HepG2 (cell line): ENCODE results near the gene APOC1. TPM values are rescaled to one million over a fixed set of nuclear protein-coding genes. Genes with fewer than 3 reads are reported as not detected.

Experiments
- CHCHD3 ChIP-seq: sonication (generic); formaldehyde crosslinking; IDR thresholded peaks from 2 replicates; pipeline ENCODE4 v1.8.0; 2022; ENCODE audit warnings: mild to moderate bottlenecking, missing genetic modification reagents, moderate library complexity
- FOXJ3 ChIP-seq: sonication (generic); formaldehyde crosslinking; IDR thresholded peaks from 2 replicates; pipeline ENCODE4 v1.4.0; 2020; ENCODE audit warnings: missing genetic modification reagents, mild to moderate bottlenecking, borderline replicate concordance
- HNRNPLL ChIP-seq: fragments of 200-400 bp; formaldehyde crosslinking; IDR thresholded peaks from 2 replicates; pipeline ENCODE4 v1.6.1; 2017; ENCODE audit warnings: mild to moderate bottlenecking, low read depth, low read length; ENCODE audit not compliant: poor library complexity, severe bottlenecking
- IRF2 ChIP-seq: IDR thresholded peaks from 2 replicates; pipeline ENCODE4 v1.6.1; 2018; ENCODE audit warnings: missing genetic modification reagents, missing compliant biosample characterization
- NBN ChIP-seq: fragments of 450-650 bp; conservative IDR thresholded peaks from 2 replicates; pipeline ENCODE4 v1.6.1; 2017
- NR2F2 ChIP-seq: IDR thresholded peaks from 2 replicates; pipeline ENCODE4 v1.6.1; 2012; ENCODE audit warnings: low read depth, inconsistent platforms, borderline replicate concordance
- PAF1 ChIP-seq: IDR thresholded peaks from 2 replicates; pipeline ENCODE4 v1.6.1; 2016; ENCODE audit warnings: missing genetic modification reagents, missing compliant biosample characterization
- PHF5A ChIP-seq: IDR thresholded peaks from one replicate; pipeline ENCODE4 v1.6.1; 2018; ENCODE audit warnings: low read depth, missing genetic modification reagents; ENCODE audit not compliant: unreplicated experiment
- RARA ChIP-seq: IDR thresholded peaks from 2 replicates; pipeline ENCODE4 v1.6.1; 2016; ENCODE audit warnings: missing genetic modification reagents, missing compliant biosample characterization
- RBM22 ChIP-seq: fragments of 200-400 bp; formaldehyde crosslinking; optimal IDR thresholded peaks from 2 replicates; pipeline ENCODE3; 2017; ENCODE audit warnings: mild to moderate bottlenecking, low read length, moderate library complexity
- RFXANK ChIP-seq: IDR thresholded peaks from 2 replicates; pipeline ENCODE4 v1.6.1; 2016
- SAFB2 ChIP-seq: sonication (generic); formaldehyde crosslinking; IDR thresholded peaks from 2 replicates; pipeline ENCODE4 v1.5.1; 2020; ENCODE audit warnings: missing genetic modification reagents, low read depth, mild to moderate bottlenecking, borderline replicate concordance
- TBX2 ChIP-seq: sonication (generic); formaldehyde crosslinking; IDR thresholded peaks from 2 replicates; pipeline ENCODE4 v1.5.0; 2020; ENCODE audit warnings: missing genetic modification reagents, mild to moderate bottlenecking, borderline replicate concordance
- polyA plus RNA-seq, 8 experiments: library from polyadenylated mRNA; depleted of rRNA in 3 of 8; stranded (reverse) in 7 of 8; unstranded in 1 of 8; fragments of >200 nt; fragmentation: Illumina TruSeq in 4 of 8; extraction: Trizol in 4 of 8; gene quantifications; 2 replicates each; pipeline versions ENCODE4 v1.2.1 to v1.2.3, GENCODE V29; 2011 to 2016; ENCODE audit warnings: low read depth in 4 of 8, missing spikeins in 1 of 8, mixed read lengths in 1 of 8; ENCODE audit not compliant: insufficient read depth in 1 of 8
- total RNA-seq, 5 experiments: library from RNA; depleted of rRNA; stranded (reverse); fragments of >200 nt; fragmentation: Illumina TruSeq; extraction: Trizol; gene quantifications; 2 replicates each; pipeline ENCODE4 v1.2.3, GENCODE V29; 2016; ENCODE audit warnings: low read depth in 1 of 5
- TF ChIP-seq, protein P1 (sequence below): sonication (generic); formaldehyde crosslinking; IDR thresholded peaks from 2 replicates; pipeline ENCODE4 v1.8.0; 2023; ENCODE audit warnings: mild to moderate bottlenecking, missing genetic modification reagents
- TF ChIP-seq, protein P2 (sequence below): sonication (generic); IDR thresholded peaks from 2 replicates; pipeline ENCODE4 v1.6.1; 2016; ENCODE audit warnings: low read depth, borderline replicate concordance
- TF ChIP-seq, protein P3 (sequence below): sonication (generic); formaldehyde crosslinking; IDR thresholded peaks from 2 replicates; pipeline ENCODE4 v1.8.1; 2023; ENCODE audit warnings: missing genetic modification reagents, inconsistent platforms, borderline replicate concordance
- TF ChIP-seq, protein P4 (sequence below): IDR thresholded peaks from 2 replicates; pipeline ENCODE4 v1.6.1; 2016; ENCODE audit warnings: low read depth, control low read depth
- TF ChIP-seq, protein P5 (sequence below): conservative IDR thresholded peaks from 2 replicates; pipeline ENCODE4 v1.6.1; 2018; ENCODE audit warnings: missing genetic modification reagents
- TF ChIP-seq, protein P6 (sequence below): sonication (generic); formaldehyde crosslinking; IDR thresholded peaks from 2 replicates; pipeline ENCODE4 v1.8.0; 2022; ENCODE audit warnings: mild to moderate bottlenecking, missing genetic modification reagents, borderline replicate concordance
- TF ChIP-seq, protein P7 (sequence below): sonication (generic); formaldehyde crosslinking; IDR thresholded peaks from 2 replicates; pipeline ENCODE4 v1.4.0; 2020; ENCODE audit warnings: mild to moderate bottlenecking, low read depth, missing genetic modification reagents

APOC1 gene
- total and polyA plus RNA-seq, 2 of the 13 experiments (the other 11 are each of a cell fraction or from before 2014, with no cell fraction given) = 600 to 1,235 TPM

DNA sequence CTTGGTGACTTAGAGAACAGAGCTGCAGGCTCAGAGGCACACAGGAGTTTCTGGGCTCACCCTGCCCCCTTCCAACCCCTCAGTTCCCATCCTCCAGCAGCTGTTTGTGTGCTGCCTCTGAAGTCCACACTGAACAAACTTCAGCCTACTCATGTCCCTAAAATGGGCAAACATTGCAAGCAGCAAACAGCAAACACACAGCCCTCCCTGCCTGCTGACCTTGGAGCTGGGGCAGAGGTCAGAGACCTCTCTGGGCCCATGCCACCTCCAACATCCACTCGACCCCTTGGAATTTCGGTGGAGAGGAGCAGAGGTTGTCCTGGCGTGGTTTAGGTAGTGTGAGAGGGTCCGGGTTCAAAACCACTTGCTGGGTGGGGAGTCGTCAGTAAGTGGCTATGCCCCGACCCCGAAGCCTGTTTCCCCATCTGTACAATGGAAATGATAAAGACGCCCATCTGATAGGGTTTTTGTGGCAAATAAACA, 9.9 kb downstream of the APOC1 start (continued):
- TF ChIP-seq IRF2 = peak; percentile 96
- peak; percentile 89 for TF ChIP-seq FOXJ3 (CRISPR knock-in tag)
- peak; percentile 23 for TF ChIP-seq RBM22
- no peak for TF ChIP-seq NBN
- peak; percentile 75; the same call in 1 of the 2 replicates for TF ChIP-seq PAF1 (CRISPR knock-in tag)
- TF ChIP-seq, protein P1, sequence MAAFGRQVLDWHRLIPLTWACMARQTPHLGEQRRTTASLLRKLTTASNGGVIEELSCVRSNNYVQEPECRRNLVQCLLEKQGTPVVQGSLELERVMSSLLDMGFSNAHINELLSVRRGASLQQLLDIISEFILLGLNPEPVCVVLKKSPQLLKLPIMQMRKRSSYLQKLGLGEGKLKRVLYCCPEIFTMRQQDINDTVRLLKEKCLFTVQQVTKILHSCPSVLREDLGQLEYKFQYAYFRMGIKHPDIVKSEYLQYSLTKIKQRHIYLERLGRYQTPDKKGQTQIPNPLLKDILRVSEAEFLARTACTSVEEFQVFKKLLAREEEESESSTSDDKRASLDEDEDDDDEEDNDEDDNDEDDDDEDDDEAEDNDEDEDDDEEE (CRISPR knock-in tag) = no peak
- peak; percentile 94 for TF ChIP-seq TBX2
- peak; percentile 99 for TF ChIP-seq NR2F2
- peak; percentile 99 for TF ChIP-seq RARA (CRISPR knock-in tag)
- 0 out of 2 replicates have a peak, but pooled peaks have one; percentile 41 for TF ChIP-seq SAFB2 (CRISPR knock-in tag)
- TF ChIP-seq, protein P2, sequence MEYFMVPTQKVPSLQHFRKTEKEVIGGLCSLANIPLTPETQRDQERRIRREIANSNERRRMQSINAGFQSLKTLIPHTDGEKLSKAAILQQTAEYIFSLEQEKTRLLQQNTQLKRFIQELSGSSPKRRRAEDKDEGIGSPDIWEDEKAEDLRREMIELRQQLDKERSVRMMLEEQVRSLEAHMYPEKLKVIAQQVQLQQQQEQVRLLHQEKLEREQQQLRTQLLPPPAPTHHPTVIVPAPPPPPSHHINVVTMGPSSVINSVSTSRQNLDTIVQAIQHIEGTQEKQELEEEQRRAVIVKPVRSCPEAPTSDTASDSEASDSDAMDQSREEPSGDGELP = peak; percentile 98
- TF ChIP-seq, protein P3, sequence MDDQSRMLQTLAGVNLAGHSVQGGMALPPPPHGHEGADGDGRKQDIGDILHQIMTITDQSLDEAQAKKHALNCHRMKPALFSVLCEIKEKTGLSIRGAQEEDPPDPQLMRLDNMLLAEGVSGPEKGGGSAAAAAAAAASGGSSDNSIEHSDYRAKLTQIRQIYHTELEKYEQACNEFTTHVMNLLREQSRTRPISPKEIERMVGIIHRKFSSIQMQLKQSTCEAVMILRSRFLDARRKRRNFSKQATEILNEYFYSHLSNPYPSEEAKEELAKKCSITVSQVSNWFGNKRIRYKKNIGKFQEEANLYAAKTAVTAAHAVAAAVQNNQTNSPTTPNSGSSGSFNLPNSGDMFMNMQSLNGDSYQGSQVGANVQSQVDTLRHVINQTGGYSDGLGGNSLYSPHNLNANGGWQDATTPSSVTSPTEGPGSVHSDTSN (CRISPR knock-in tag) = no peak
- TF ChIP-seq, protein P4, sequence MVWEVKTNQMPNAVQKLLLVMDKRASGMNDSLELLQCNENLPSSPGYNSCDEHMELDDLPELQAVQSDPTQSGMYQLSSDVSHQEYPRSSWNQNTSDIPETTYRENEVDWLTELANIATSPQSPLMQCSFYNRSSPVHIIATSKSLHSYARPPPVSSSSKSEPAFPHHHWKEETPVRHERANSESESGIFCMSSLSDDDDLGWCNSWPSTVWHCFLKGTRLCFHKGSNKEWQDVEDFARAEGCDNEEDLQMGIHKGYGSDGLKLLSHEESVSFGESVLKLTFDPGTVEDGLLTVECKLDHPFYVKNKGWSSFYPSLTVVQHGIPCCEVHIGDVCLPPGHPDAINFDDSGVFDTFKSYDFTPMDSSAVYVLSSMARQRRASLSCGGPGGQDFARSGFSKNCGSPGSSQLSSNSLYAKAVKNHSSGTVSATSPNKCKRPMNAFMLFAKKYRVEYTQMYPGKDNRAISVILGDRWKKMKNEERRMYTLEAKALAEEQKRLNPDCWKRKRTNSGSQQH (CRISPR knock-in tag) = peak; percentile 61; the same call in 1 of the 2 replicates
- no peak for TF ChIP-seq CHCHD3
- TF ChIP-seq, protein P5, sequence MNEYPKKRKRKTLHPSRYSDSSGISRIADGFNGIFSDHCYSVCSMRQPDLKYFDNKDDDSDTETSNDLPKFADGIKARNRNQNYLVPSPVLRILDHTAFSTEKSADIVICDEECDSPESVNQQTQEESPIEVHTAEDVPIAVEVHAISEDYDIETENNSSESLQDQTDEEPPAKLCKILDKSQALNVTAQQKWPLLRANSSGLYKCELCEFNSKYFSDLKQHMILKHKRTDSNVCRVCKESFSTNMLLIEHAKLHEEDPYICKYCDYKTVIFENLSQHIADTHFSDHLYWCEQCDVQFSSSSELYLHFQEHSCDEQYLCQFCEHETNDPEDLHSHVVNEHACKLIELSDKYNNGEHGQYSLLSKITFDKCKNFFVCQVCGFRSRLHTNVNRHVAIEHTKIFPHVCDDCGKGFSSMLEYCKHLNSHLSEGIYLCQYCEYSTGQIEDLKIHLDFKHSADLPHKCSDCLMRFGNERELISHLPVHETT (CRISPR knock-in tag) = peak; percentile 75; the same call in 1 of the 2 replicates
- peak; percentile 26 for TF ChIP-seq HNRNPLL
- TF ChIP-seq, protein P6, sequence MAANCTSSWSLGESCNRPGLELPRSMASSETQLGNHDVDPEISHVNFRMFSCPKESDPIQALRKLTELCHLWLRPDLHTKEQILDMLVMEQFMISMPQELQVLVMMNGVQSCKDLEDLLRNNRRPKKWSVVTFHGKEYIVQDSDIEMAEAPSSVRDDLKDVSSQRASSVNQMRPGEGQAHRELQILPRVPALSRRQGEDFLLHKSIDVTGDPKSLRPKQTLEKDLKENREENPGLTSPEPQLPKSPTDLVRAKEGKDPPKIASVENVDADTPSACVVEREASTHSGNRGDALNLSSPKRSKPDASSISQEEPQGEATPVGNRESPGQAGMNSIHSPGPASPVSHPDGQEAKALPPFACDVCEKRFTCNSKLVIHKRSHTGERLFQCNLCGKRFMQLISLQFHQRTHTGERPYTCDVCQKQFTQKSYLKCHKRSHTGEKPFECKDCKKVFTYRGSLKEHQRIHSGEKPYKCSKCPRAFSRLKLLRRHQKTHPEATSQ (CRISPR knock-in tag) = 0 out of 2 replicates have a peak, but pooled peaks have one; percentile 24
- TF ChIP-seq RFXANK (CRISPR knock-in tag) = peak; percentile 96
- TF ChIP-seq, protein P7, sequence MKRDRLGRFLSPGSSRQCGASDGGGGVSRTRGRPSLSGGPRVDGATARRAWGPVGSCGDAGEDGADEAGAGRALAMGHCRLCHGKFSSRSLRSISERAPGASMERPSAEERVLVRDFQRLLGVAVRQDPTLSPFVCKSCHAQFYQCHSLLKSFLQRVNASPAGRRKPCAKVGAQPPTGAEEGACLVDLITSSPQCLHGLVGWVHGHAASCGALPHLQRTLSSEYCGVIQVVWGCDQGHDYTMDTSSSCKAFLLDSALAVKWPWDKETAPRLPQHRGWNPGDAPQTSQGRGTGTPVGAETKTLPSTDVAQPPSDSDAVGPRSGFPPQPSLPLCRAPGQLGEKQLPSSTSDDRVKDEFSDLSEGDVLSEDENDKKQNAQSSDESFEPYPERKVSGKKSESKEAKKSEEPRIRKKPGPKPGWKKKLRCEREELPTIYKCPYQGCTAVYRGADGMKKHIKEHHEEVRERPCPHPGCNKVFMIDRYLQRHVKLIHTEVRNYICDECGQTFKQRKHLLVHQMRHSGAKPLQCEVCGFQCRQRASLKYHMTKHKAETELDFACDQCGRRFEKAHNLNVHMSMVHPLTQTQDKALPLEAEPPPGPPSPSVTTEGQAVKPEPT (CRISPR knock-in tag) = no peak
- peak; percentile 98 for TF ChIP-seq PHF5A (CRISPR knock-in tag)
